ENCODE results near the gene OLFM1.

GRCh38 chr9:135134268-135135022 is 47.0 kb downstream of the OLFM1 start:
- TF ChIP-seq POLR2AphosphoS5 (IDR thresholded peaks at IDR 0.05; ENCODE audit: low read depth, low read length) (no peak), TAF1 (IDR thresholded peaks at IDR 0.05; ENCODE audit: borderline replicate concordance, insufficient read depth, low read length) (no peak), FOXP2 (optimal IDR thresholded peaks at IDR 0.05; ENCODE audit: borderline replicate concordance, extremely low read depth, extremely low read length, insufficient read depth) (no peak)

Measured in PFSK-1 (cell line).